Stimulated activated naive CD8-positive, alpha-beta T cell treated with anti-CD3 and anti-CD28 coated beads, Interleukin-15, amount 100 ng/mL, for 72 hours (primary cell): ENCODE data around the gene PIAS2.

ENCODE experiments used
- ATAC-seq: fragments of 150-1000 bp; cut with Tn5 transposase; 2 replicates; pipeline ENCODE4 v1.10.0; 2021; ENCODE audit warnings: mild to moderate bottlenecking, moderate library complexity
- DNase-seq, 2 donors: peaks; one replicate each; pipeline ENCODE4 v3.0.0; 2021 to 2022
- H3K27ac Mint-ChIP-seq, 2 donors: one replicate each; pipeline ENCODE4 v1.8.0; 2022; ENCODE audit warnings: mild to moderate bottlenecking in 2 of 2, mixed read lengths in 2 of 2, moderate library complexity in 2 of 2
- H3K27me3 Mint-ChIP-seq: one replicate; pipeline ENCODE4 v1.8.0; 2022; ENCODE audit warnings: mixed read lengths
- H3K4me1 Mint-ChIP-seq: one replicate; pipeline ENCODE4 v1.8.0; 2022; ENCODE audit warnings: mild to moderate bottlenecking, mixed read lengths
- H3K4me3 Mint-ChIP-seq, 2 donors: one replicate each; pipeline ENCODE4 v1.8.0; 2022; ENCODE audit warnings: mild to moderate bottlenecking in 2 of 2, mixed read lengths in 2 of 2, moderate library complexity in 1 of 2
- H3K9me3 Mint-ChIP-seq, 2 donors: one replicate each; pipeline ENCODE4 v1.8.0; 2022; ENCODE audit warnings: mixed read lengths in 2 of 2

PIAS2 gene

DNA sequence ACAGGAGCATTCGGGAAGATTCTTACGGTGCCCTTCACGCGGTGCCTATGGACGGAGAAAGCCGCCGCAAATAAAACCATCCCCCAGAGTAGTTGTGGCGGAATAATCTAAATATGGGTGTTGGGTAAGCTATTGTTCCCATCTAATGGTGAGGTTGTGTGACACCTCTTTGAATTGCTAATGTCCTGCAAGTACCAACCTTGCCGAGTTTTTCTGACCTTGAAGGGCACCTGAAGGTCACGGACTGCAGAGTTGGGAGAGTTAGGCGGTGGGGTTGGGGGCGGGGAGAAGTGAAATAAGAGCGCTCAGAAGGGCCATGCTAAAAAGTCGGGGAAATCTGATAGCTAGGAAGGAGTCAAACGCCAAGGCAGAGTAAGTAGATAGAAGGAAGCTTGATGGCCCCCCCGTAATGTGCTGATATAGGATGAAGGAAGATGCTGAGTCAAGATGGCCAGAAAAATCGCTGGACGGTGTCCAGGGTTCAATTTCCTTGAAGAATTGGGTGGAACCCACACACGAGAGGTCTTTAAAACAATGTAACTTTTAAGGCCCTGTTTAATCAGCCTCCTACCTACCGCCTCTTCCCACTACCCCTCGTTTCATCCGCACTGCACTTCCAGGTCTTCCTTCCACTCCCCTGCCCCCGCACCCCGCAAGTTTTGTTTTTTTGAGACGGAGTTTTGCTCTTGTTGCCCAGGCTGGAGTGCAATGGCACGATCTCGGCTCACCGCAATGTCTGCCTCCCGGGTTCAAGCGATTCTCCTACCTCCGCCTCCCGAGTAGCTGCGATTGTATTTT is 695 bp upstream of the PIAS2 start:
- ATAC-seq (peak; percentile 34), DNase-seq (peak in 1 of 2 donors; percentile 25)
- no peaks in the 10 kb centered on the region for H3K9me3 Mint-ChIP-seq
- no peaks in the 10 kb centered on the region for H3K27me3 Mint-ChIP-seq
- peak overlapping the region; percentile 78 to 92 for H3K4me3 Mint-ChIP-seq
- peaks cover 51% of the 10 kb centered on the region for H3K4me1 Mint-ChIP-seq
- peak overlapping the region; percentile 72 to 92 for H3K27ac Mint-ChIP-seq

DNA sequence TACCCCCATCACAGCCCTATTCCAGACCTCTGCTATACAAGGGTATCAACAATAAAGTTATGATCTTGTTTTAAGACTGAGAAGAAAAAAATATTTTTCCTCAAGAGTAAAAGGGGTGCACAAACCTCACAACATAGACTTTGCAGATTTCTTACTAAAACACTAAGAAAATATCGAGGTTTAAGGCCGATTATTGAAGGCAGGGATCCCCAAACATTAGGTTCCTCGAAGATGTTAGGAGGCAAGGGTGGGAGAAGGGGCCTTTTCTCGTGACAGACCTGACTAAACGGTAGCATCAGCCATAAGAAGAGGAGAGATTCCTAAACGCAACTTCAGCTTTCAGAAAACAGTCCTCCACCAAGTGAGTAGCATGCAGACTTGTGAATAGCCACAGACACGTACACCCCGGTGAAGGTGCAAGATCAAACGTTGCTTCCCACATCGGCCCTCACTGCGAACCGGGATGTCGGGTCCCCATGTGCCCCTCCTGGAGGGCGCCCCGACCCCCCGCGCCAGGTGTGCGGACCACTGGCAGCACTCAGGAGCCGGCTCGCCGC is 678 bp downstream of the PIAS2 start:
- no peaks in the 10 kb centered on the region for H3K9me3 Mint-ChIP-seq
- peaks cover 51% of the 10 kb centered on the region for H3K4me1 Mint-ChIP-seq
- H3K27me3 Mint-ChIP-seq: no peaks in the 10 kb centered on the region
- ATAC-seq (peak; percentile 62), DNase-seq (no peak)
- H3K4me3 Mint-ChIP-seq: peak overlapping the region; percentile 78 to 92
- H3K27ac Mint-ChIP-seq: peak overlapping the region; percentile 59 to 91

DNA sequence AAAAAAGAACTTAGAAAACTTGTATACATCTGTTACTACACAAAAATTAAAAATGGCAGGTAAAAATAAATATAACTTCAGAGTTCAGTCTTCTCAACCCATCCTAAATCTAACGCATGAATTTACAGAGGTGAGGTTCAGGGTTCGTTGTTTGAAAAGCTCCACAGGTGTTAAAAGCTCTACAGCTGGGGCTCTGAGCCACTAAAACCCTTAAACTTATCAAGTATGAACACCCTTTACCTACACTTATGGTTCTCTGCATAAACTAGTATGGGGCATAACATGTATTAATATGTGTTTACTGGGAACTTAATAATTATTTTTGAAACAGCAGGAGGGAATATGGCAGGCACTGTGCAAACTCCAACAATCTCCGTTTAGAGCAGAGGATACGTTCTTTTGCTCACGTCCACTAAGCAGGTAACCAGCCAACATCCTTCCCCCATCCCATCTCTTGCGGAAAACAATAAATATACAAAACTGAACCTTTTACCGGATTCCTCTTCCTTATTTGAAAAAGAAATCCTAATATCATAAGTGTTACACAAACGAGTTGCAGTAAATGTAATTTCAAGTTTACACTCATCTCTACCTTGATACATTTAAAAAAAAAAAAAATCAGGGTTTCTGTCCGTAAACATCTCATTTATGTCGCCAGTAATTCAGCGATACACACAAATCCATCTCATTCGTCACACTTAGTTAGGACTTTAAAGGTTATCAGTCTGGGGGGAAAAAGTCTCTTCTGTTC is 1.3 kb downstream of the PIAS2 start:
- peak overlapping the region; percentile 83 to 91 for H3K27ac Mint-ChIP-seq
- H3K4me1 Mint-ChIP-seq: peaks cover 51% of the 10 kb centered on the region
- H3K4me3 Mint-ChIP-seq: peak overlapping the region; percentile 78 to 92
- no peaks in the 10 kb centered on the region for H3K9me3 Mint-ChIP-seq
- no peak for ATAC-seq
- no peak for DNase-seq
- H3K27me3 Mint-ChIP-seq: no peaks in the 10 kb centered on the region

DNA sequence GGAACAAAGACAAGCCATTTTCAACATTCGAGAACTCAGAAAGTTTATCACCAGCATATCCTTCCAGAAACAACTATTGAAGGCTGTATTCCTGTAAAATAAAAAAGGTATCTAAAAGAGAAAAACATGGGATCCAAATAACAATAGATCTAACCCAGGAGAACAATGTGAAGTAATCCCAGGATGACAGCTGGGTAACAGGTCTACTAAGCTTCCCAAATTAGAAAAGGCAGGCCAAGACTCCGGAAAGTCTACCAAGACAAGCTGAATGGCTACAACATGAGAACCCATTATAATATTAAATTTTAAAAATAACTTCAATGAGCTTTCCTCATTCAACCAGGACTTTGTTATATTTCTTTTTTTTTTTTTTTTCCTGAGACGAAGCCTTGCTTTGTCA is 6.5 kb downstream of the PIAS2 start:
- DNase-seq: no peak
- Mint-ChIP-seq H3K27me3 (no peaks in the 10 kb centered on the region), H3K9me3 (peaks cover 0 to 6% of the 10 kb centered on the region in 2 donors), H3K27ac (no peak overlapping the region), H3K4me1 (peaks cover 35% of the 10 kb centered on the region), H3K4me3 (no peak overlapping the region)
- no peak for ATAC-seq

DNA sequence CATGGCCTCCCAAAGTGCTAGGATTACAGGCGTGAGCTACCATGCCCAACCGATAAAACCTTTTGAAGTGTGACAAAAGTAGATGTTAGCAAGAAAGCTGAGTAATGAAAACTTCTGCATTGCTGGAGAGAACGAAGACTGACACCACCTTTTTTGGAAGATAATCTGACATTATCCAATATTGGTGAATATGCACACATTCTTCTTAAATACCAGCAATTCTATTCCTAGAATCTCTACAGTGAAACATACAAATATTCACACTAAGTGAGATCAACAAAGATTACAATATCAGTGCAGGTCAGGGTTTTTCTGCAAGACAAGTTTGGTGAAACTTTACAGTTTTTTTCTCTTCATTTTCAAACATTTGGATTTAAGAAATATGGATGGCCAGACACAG is 7.8 kb downstream of the PIAS2 start:
- no peak overlapping the region for H3K27ac Mint-ChIP-seq
- DNase-seq: no peak
- H3K4me1 Mint-ChIP-seq: peaks cover 27% of the 10 kb centered on the region
- H3K4me3 Mint-ChIP-seq: no peak overlapping the region
- H3K27me3 Mint-ChIP-seq: no peaks in the 10 kb centered on the region
- peaks cover 0 to 11% of the 10 kb centered on the region in 2 donors for H3K9me3 Mint-ChIP-seq
- no peak for ATAC-seq

DNA sequence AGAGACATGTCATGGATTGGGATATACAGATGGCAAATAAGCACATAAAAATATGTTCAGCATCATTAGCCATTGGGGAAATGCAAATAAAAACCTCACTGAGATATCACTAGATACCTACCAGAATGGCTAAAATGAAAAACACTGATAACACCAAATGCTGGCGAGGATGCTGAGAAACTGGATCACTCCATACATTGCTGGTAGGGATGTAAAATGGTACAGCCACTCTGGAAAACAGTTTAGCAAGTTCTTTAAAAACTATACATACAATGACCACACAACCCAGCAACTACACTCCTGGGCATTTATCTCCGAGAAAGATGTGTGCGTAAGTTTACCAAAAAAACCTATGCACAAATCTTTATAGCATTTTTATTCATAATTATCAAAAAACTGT is 13.9 kb downstream of the PIAS2 start:
- H3K9me3 Mint-ChIP-seq: peaks cover 0 to 11% of the 10 kb centered on the region in 2 donors
- H3K27ac Mint-ChIP-seq: no peak overlapping the region
- no peak overlapping the region for H3K4me3 Mint-ChIP-seq
- no peaks in the 10 kb centered on the region for H3K27me3 Mint-ChIP-seq
- DNase-seq (no peak), ATAC-seq (no peak)
- peaks cover 19% of the 10 kb centered on the region for H3K4me1 Mint-ChIP-seq

DNA sequence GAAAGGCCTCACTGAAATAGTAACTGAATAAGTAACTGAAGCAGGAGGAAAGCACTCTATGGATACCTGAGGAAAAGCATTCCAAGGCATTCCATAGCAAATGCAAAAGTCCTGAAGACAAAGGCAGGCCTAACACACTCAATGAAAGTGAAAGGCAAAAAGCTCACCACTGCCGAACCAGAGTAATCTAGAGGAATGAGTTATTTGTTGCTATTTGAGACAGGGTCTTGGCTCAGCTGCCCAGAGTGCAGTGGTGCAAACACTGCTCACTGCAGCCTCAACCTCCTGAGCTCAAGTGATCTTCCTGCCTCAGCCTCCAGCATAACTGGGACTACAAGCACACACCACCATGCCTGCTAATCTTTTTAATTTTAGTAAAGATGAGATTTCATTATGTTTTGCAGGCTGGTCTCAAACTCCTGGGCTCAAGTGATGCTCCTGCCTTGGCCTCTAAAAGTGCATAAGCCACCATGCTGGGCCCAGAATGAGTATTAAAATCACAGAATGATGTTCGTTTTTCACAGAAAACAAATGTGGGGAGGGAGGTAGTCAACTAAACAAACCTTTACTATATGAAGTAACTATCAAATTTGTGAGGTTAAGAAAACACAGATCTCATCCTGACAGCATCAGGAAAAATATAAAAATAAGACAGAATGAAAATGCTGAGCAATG is 17.9 kb downstream of the PIAS2 start:
- Mint-ChIP-seq H3K9me3 (no peaks in the 10 kb centered on the region), H3K4me1 (peaks cover 12% of the 10 kb centered on the region), H3K27me3 (no peaks in the 10 kb centered on the region), H3K27ac (peak overlapping the region; percentile 7 to 57), H3K4me3 (no peak overlapping the region)
- ATAC-seq (no peak), DNase-seq (no peak)

DNA sequence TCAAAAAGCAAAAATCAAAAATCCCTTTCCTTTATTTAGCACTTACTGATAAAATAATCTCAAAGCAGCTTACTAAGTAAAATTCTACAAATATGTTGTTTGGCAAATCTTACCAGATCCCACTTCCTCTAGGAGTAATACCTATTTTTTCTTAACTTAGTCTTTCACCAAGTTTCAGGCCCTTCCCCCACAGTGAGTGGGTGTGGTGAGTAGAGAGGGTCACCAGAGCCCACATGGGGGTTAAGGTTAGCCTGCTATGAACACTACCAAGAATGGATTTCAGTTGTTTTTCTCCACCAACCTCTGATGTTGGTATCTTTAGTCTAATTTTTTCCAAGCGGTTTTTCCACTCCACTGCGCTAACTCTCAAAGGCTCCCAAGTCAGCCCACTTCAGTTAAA is 23.2 kb downstream of the PIAS2 start:
- peak overlapping the region in 1 of 2 donors; percentile 37 for H3K27ac Mint-ChIP-seq
- peaks cover 44% of the 10 kb centered on the region for H3K4me1 Mint-ChIP-seq
- DNase-seq: peak in 1 of 2 donors; percentile 22
- no peaks in the 10 kb centered on the region for H3K27me3 Mint-ChIP-seq
- peak; percentile 42 for ATAC-seq
- no peak overlapping the region for H3K4me3 Mint-ChIP-seq
- peaks cover 8% of the 10 kb centered on the region in 2 donors for H3K9me3 Mint-ChIP-seq

DNA sequence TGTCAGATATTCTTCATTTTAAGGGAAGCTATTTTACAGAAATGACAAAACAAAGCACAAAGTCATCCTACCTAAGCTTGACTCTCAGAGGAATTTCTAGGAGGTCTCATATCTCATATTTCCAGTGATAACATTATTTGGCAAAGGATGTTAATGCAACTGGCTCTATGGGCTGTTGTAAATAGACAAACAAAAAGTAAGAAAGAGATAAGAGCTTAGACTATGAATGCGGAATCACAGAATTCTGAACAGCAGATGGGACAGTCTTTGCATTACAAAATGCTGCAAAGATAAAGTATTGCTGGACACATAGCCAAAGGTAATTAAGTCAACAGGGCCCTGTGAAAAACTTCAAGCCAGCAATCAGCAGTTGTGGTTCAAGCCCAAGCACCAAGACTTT is 23.9 kb downstream of the PIAS2 start:
- ATAC-seq: no peak
- no peaks in the 10 kb centered on the region for H3K27me3 Mint-ChIP-seq

DNA sequence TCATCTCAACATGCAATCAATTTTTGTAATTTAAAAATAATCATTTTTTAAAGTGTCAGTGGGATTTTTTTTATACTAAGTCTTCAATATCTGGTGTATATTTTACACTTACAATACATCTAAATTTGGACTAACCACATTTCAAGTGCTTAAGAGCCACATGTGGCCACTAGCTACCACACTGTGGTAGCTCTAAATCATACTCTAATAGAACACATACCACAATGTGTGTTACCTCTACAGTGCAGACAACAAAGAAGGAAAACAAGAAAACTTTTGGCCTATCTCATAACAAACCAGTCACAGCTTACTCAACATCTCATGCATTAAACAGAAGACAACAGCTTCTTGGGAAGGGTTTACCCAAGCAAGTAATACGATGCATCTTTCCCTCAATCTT is 24.5 kb downstream of the PIAS2 start:
- Mint-ChIP-seq H3K4me1 (peaks cover 44% of the 10 kb centered on the region), H3K9me3 (peaks cover 17 to 18% of the 10 kb centered on the region in 2 donors), H3K4me3 (no peak overlapping the region), H3K27me3 (no peaks in the 10 kb centered on the region), H3K27ac (no peak overlapping the region)
- DNase-seq: no peak
- ATAC-seq: peak; percentile 61

More for the DNA sequence above, 23.9 kb downstream of the PIAS2 start:
- no peak for DNase-seq
- Mint-ChIP-seq H3K27ac (no peak overlapping the region), H3K4me3 (no peak overlapping the region), H3K9me3 (peaks cover 16% of the 10 kb centered on the region in 2 donors), H3K4me1 (peaks cover 44% of the 10 kb centered on the region)

DNA sequence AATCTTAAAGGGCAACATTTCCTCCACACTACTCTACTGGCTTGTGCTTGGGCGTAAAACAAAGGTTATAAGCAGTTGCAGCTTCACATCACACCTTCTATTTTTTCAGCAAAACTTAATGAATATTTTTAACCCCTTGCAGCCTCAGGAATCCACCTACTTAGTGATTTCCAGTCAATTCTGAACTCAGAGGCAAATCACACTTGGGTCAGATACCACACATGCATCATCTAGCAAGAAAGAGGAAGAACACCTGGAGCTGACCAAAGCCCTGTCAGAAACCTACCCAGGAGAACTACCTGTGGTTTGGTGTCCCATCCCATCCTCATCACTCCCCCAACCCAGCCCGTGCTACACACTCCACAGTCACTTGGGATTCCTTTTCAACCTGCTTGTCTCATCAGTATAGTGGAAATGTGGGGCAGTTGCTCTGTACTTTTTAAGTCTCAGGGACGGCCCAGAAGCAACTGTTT is 25.5 kb downstream of the PIAS2 start:
- peak; percentile 93 for ATAC-seq
- Mint-ChIP-seq H3K4me1 (peaks cover 40% of the 10 kb centered on the region), H3K9me3 (peaks cover 18 to 26% of the 10 kb centered on the region in 2 donors), H3K4me3 (no peak overlapping the region), H3K27me3 (no peaks in the 10 kb centered on the region), H3K27ac (no peak overlapping the region)
- DNase-seq: peak in 1 of 2 donors; percentile 43

DNA sequence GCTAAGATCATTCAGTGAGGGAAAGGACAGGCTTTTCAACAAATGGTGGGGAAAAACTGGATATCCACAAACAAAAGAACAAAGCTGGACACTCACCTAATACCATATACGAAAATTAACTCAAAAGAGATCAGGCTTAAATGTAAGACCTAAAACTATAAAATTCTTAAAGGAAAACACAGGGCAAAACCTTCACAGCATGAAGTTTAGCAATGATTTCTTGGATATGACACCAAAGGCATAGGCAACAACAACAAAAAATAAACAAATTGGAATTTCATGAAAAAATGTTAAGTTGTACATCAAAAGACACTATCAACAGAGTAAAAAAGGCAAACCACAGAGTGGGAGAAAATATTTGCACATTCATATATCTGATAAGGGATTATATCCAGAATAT is 28.3 kb downstream of the PIAS2 start:
- H3K4me3 Mint-ChIP-seq: no peak overlapping the region
- H3K27ac Mint-ChIP-seq: no peak overlapping the region
- H3K27me3 Mint-ChIP-seq: no peaks in the 10 kb centered on the region
- peaks cover 18 to 26% of the 10 kb centered on the region in 2 donors for H3K9me3 Mint-ChIP-seq
- DNase-seq (no peak), ATAC-seq (no peak)
- peaks cover 35% of the 10 kb centered on the region for H3K4me1 Mint-ChIP-seq

DNA sequence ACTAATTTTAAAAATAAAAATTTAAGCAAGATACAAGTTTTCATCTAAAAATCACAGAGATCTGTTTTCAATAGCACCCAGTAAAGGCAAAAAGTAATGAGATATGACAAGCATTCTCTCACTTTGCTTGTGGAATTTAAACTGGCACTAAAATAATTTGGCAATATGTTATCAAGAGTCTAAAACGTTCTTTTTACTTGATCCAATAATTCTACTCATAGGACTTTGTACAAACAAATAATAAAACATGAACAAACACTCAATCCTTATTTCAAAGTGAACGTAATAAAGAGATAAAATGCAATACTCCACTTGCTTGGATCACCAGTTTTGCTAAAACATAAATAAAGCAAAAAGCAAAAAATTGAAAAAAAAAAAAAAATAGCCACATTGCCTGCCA is 30.4 kb downstream of the PIAS2 start:
- DNase-seq (no peak), ATAC-seq (no peak)
- Mint-ChIP-seq H3K4me3 (no peak overlapping the region), H3K9me3 (peaks cover 18 to 26% of the 10 kb centered on the region in 2 donors), H3K27ac (no peak overlapping the region), H3K4me1 (peaks cover 15% of the 10 kb centered on the region), H3K27me3 (no peaks in the 10 kb centered on the region)

DNA sequence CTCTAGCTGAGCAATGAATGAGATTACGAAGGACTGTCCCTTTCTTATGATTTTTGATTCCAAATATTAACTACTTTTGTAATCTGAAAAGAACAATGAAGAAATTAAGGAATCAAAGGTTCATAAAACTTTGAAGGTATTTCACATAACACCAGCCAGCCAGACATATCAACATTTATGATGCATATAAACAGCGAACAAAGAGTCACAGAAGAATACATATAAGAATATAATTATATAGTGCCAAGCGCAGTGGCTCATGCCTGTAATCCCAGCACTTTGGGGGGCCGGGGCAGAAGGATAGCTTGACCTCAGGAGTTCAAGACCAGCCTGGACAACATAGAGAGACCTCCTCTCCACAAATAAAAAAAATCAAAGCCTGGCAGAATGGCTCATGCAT is 34.1 kb downstream of the PIAS2 start:
- no peak for ATAC-seq
- Mint-ChIP-seq H3K4me3 (no peak overlapping the region), H3K9me3 (peaks cover 8 to 26% of the 10 kb centered on the region in 2 donors), H3K27ac (no peak overlapping the region), H3K4me1 (no peaks in the 10 kb centered on the region), H3K27me3 (no peaks in the 10 kb centered on the region)
- no peak for DNase-seq

DNA sequence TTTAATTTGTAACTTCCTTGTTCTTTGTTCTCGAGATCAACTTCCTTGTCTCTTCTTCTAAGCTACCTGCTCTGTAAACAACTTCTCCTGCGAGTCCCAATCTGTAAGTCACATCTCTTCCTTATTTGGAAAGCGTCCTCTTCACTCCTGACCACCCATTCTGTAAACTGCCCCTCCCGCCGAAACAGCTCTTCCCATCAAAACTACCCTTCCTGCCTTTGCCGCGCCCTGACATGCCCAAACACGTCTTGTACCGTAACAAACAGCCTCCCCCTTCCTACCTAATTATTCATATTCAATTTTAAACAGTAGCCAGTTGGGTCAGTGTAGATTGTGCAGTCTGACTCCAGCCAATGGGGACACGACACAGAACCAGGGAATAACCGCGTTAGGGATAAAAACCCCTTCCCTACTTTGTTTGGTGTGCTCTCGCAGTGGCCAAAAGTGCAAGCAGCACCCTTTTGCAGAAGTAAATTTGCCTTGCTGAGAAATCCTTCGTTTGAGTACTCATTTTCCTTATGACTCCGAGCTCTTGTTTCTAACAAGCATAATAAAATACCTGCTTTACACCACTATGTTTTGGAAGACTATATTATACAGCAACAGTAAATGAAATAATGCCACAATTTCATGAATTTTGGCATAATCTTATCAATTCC is 39.8 kb downstream of the PIAS2 start:
- no peaks in the 10 kb centered on the region for H3K27me3 Mint-ChIP-seq
- DNase-seq: no peak
- H3K4me3 Mint-ChIP-seq: no peak overlapping the region
- no peak for ATAC-seq
- H3K9me3 Mint-ChIP-seq: peaks cover 30 to 56% of the 10 kb centered on the region in 2 donors
- H3K4me1 Mint-ChIP-seq: peaks cover 6% of the 10 kb centered on the region
- H3K27ac Mint-ChIP-seq: peak overlapping the region in 1 of 2 donors; percentile 9
